ENCODE measurements around the gene SRGAP2B.
"Not testable (repeated sequence)": the region's sequence is repeated elsewhere in the genome, so short reads cannot be mapped to it uniquely, and the experiment has no call there.

SRGAP2B gene

GRCh38 chr1:144930085-144930777 lies 164.9 kb downstream of the SRGAP2B start:
- in situ Hi-C loops (cut with MboI; ENCODE audit: low pct_unique_long_range_greater_than_20kb, low sequenced_read_pairs); DNase-seq: not testable (repeated sequence)

- in situ Hi-C loops (cut with MboI; ENCODE audit: low pct_unique_long_range_greater_than_20kb, low sequenced_read_pairs); DNase-seq: not testable (repeated sequence)
Measured at GRCh38 chr1:144927292-144927691, 167.8 kb downstream of the SRGAP2B start.

GRCh38 chr1:144923640-144924039 lies 171.5 kb downstream of the SRGAP2B start:
- DNase-seq; in situ Hi-C loops (cut with MboI; ENCODE audit: low pct_unique_long_range_greater_than_20kb, low sequenced_read_pairs): not testable (repeated sequence)

- in situ Hi-C loops (cut with MboI; ENCODE audit: low pct_unique_long_range_greater_than_20kb, low sequenced_read_pairs); DNase-seq: not testable (repeated sequence)
Measured at GRCh38 chr1:144922785-144923184, 172.3 kb downstream of the SRGAP2B start.

- DNase-seq; in situ Hi-C loops (cut with MboI; ENCODE audit: low pct_unique_long_range_greater_than_20kb, low sequenced_read_pairs): not testable (repeated sequence)
Measured at GRCh38 chr1:144919106-144919505, 176.0 kb downstream of the SRGAP2B start.

GRCh38 chr1:144918027-144918603 lies 177.0 kb downstream of the SRGAP2B start:
- DNase-seq; in situ Hi-C loops (cut with MboI; ENCODE audit: low pct_unique_long_range_greater_than_20kb, low sequenced_read_pairs): not testable (repeated sequence)

- DNase-seq; in situ Hi-C loops (cut with MboI; ENCODE audit: low pct_unique_long_range_greater_than_20kb, low sequenced_read_pairs): not testable (repeated sequence)
Measured at GRCh38 chr1:144917154-144918026, 177.7 kb downstream of the SRGAP2B start.

GRCh38 chr1:144913977-144914734 lies 181.0 kb downstream of the SRGAP2B start:
- DNase-seq; in situ Hi-C loops (cut with MboI; ENCODE audit: low pct_unique_long_range_greater_than_20kb, low sequenced_read_pairs): not testable (repeated sequence)

- in situ Hi-C loops (cut with MboI; ENCODE audit: low pct_unique_long_range_greater_than_20kb, low sequenced_read_pairs); DNase-seq: not testable (repeated sequence)
Measured at GRCh38 chr1:144913458-144913857, 181.7 kb downstream of the SRGAP2B start.

- in situ Hi-C loops (cut with MboI; ENCODE audit: low pct_unique_long_range_greater_than_20kb, low sequenced_read_pairs); DNase-seq: not testable (repeated sequence)
Measured at GRCh38 chr1:144910729-144911128, 184.4 kb downstream of the SRGAP2B start.

- DNase-seq; in situ Hi-C loops (cut with MboI; ENCODE audit: low pct_unique_long_range_greater_than_20kb, low sequenced_read_pairs): not testable (repeated sequence)
Measured at GRCh38 chr1:144900841-144901240, 194.3 kb downstream of the SRGAP2B start.

- in situ Hi-C loops (cut with MboI; ENCODE audit: low pct_unique_long_range_greater_than_20kb, low sequenced_read_pairs); DNase-seq: not testable (repeated sequence)
Measured at GRCh38 chr1:144894454-144895201, 200.5 kb downstream of the SRGAP2B start.

GRCh38 chr1:144893710-144894438 lies 201.3 kb downstream of the SRGAP2B start:
- in situ Hi-C loops (cut with MboI; ENCODE audit: low pct_unique_long_range_greater_than_20kb, low sequenced_read_pairs); DNase-seq: not testable (repeated sequence)

- DNase-seq; in situ Hi-C loops (cut with MboI; ENCODE audit: low pct_unique_long_range_greater_than_20kb, low sequenced_read_pairs): not testable (repeated sequence)
Measured at GRCh38 chr1:144893062-144893461, 202.1 kb downstream of the SRGAP2B start.

GRCh38 chr1:144889450-144890115 lies 205.5 kb downstream of the SRGAP2B start:
- in situ Hi-C loops (cut with MboI; ENCODE audit: low pct_unique_long_range_greater_than_20kb, low sequenced_read_pairs); DNase-seq: not testable (repeated sequence)

GRCh38 chr1:144883022-144883421 lies 212.1 kb downstream of the SRGAP2B start:
- in situ Hi-C loops (cut with MboI; ENCODE audit: low pct_unique_long_range_greater_than_20kb, low sequenced_read_pairs); DNase-seq: not testable (repeated sequence)

GRCh38 chr1:144882343-144882742 lies 212.8 kb downstream of the SRGAP2B start:
- in situ Hi-C loops (cut with MboI; ENCODE audit: low pct_unique_long_range_greater_than_20kb, low sequenced_read_pairs); DNase-seq: not testable (repeated sequence)

Measured in KBM-7 (cell line).